Gastrocnemius medialis (tissue), 4 donors: ENCODE data around the gene NDUFS6. TPM values are rescaled to one million over a fixed set of nuclear protein-coding genes. Genes with fewer than 3 reads are reported as not detected.

ENCODE experiments used
- ATAC-seq, 2 donors: fragments of 150-250 bp; one replicate each; pipeline ENCODE4 v1.9.1; 2016
- DNase-seq, 2 donors: peaks; one replicate each; pipeline ENCODE4 v3.0.0-alpha.2; 2019
- H3K27ac ChIP-seq, 4 donors: fragments of 200-600 bp; sonication (generic); 1 replicate in 1 of 4; 2 replicates in 3 of 4; pipeline ENCODE4 v1.5.1; 2016 to 2018; ENCODE audit warnings: mild to moderate bottlenecking in 2 of 4, moderate library complexity in 1 of 4
- H3K27me3 ChIP-seq, 3 donors: fragments of 200-600 bp; sonication (generic) in 2 of 3; 1 replicate in 1 of 3; 2 replicates in 2 of 3; pipeline versions ENCODE4 v1.5.1 to v1.6.0; 2016 to 2019; ENCODE audit warnings: mild to moderate bottlenecking in 1 of 3, moderate library complexity in 1 of 3
- H3K36me3 ChIP-seq, 2 donors: fragments of 200-600 bp; sonication (generic) in 1 of 2; one replicate each; pipeline ENCODE4 v1.5.1; 2017 to 2018
- H3K4me1 ChIP-seq, 2 donors: fragments of 200-600 bp; sonication (generic) in 1 of 2; one replicate each; pipeline ENCODE4 v1.5.1; 2016 to 2017; ENCODE audit warnings: mild to moderate bottlenecking in 2 of 2
- H3K4me3 ChIP-seq, 4 donors: fragments of 200-600 bp; sonication (generic) in 3 of 4; 1 replicate in 1 of 4; 2 replicates in 3 of 4; pipeline ENCODE4 v1.5.1; 2016 to 2019; ENCODE audit warnings: mild to moderate bottlenecking in 2 of 4
- H3K9me3 ChIP-seq, 3 donors: fragments of 200-600 bp; sonication (generic) in 2 of 3; 1 replicate in 1 of 3; 2 replicates in 2 of 3; pipeline ENCODE4 v1.5.1; 2016 to 2019
- POLR2A ChIP-seq, 2 donors: fragments of 450-650 bp; IDR thresholded peaks; one replicate each; pipeline ENCODE4 v1.6.1; 2017; ENCODE audit warnings: antibody characterized with exemption in 2 of 2, mild to moderate bottlenecking in 2 of 2, moderate library complexity in 2 of 2
- in situ Hi-C, 4 donors: fragments of 200-750 bp; cut with MboI; loops; one replicate each; pipeline versions ENCODE4 v1.15.0 to v1.8.0; 2017; ENCODE audit warnings: low sequenced_read_pairs in 4 of 4
- intact Hi-C: fragments of 100-400 bp; cut with DNase I; formaldehyde crosslinking; loops from one replicate; pipeline ENCODE4 v1.15.1; 2023; ENCODE audit warnings: low total_unique reads
- total RNA-seq, 4 donors: library from RNA; depleted of rRNA; stranded (reverse); fragments of >200 nt; gene quantifications; one replicate each; pipeline versions ENCODE4 v1.1.0 to v1.2.3, GENCODE V29; 2016
- TF ChIP-seq, protein P1 (sequence below), 5 experiments: fragments of 450-650 bp in 3 of 5; fragments of 200-600 bp in 2 of 5; sonication (generic) in 2 of 5; IDR thresholded peaks in 4 of 5; conservative IDR thresholded peaks in 1 of 5; 1 replicate in 4 of 5; 2 replicates in 1 of 5; pipeline ENCODE4 v1.5.1; 2016 to 2019; ENCODE audit warnings: antibody characterized with exemption in 5 of 5, mild to moderate bottlenecking in 3 of 5, moderate library complexity in 3 of 5

NDUFS6 gene
- total RNA-seq, 4 donors from 2014 or later, result 70.8 to 135 (median 106) TPM

DNA sequence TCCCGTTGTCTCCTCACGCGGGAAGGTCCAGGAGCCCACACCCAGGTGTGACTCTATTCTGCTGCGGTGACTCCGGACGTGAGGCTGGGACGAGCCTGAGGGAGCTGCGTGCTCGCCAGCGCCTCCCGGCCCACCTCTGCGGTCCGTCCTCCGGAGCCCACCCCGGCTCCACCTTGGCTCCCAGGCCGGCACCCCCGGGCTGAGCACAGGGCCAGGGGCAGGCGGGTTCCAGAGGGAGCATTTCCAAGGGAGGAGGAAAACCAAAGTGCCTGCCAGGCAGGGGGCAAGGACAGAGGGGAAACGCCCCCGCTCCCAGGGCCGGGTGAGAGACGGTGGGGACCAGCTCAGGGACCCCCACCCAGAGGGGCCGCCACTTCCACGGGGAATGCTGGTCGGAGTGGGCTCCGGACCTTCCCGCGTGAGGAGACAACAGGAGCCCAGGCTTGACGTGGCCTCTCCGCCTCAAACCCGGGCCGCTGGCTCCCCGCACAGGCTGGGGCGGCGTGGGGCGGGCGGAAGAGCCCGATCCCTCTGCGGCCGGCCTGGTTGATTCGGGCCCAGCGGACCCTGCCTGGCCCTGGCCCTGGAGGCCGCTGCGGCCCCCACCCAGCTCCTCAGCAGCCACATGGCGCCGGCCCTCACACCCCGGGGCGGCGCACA, 55.5 kb downstream of the NDUFS6 start:
- no peaks in the 10 kb centered on the region for H3K9me3 ChIP-seq
- TF ChIP-seq, protein P1, sequence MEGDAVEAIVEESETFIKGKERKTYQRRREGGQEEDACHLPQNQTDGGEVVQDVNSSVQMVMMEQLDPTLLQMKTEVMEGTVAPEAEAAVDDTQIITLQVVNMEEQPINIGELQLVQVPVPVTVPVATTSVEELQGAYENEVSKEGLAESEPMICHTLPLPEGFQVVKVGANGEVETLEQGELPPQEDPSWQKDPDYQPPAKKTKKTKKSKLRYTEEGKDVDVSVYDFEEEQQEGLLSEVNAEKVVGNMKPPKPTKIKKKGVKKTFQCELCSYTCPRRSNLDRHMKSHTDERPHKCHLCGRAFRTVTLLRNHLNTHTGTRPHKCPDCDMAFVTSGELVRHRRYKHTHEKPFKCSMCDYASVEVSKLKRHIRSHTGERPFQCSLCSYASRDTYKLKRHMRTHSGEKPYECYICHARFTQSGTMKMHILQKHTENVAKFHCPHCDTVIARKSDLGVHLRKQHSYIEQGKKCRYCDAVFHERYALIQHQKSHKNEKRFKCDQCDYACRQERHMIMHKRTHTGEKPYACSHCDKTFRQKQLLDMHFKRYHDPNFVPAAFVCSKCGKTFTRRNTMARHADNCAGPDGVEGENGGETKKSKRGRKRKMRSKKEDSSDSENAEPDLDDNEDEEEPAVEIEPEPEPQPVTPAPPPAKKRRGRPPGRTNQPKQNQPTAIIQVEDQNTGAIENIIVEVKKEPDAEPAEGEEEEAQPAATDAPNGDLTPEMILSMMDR (IDR thresholded peaks at IDR 0.05 in 4 of 5, conservative IDR thresholded peaks at IDR 0.05 in 1 of 5), result no peak
- no peak for TF ChIP-seq POLR2A (IDR thresholded peaks at IDR 0.05)
- intact Hi-C loops (no loop called here), in situ Hi-C loops (no loop called here)
- peak overlapping the region in 1 of 4 donors; percentile 17 for H3K4me3 ChIP-seq
- DNase-seq, result no peak
- H3K36me3 ChIP-seq, result no peaks in the 10 kb centered on the region
- H3K27me3 ChIP-seq, result peaks cover 21 to 47% (median 33%) of the 10 kb centered on the region in 3 donors
- ATAC-seq, result no peak
- no peaks in the 10 kb centered on the region for H3K4me1 ChIP-seq
- no peak overlapping the region for H3K27ac ChIP-seq

DNA sequence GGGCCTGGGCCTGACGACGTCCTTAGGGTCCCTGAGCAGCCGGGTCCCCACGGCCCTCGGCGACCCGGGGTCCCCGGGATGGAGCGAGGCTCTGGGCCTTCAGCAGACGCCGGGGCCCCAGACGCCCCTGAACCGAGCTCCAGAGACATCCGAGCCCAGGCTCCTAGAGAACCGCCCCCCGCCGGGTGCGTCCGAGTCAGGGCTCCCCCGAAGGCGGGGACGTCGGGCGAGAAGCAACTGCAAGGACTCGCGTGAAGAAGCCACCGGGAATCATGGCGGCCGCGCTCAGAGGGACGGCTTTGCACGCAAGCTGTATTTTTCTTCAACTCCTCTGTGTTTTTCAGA, 56.0 kb downstream of the NDUFS6 start:
- no peak for ATAC-seq
- intact Hi-C loops, result no loop called here
- Histone ChIP-seq H3K27ac (no peak overlapping the region), H3K9me3 (no peaks in the 10 kb centered on the region), H3K27me3 (peaks cover 21 to 42% (median 28%) of the 10 kb centered on the region in 3 donors), H3K4me3 (no peak overlapping the region), H3K4me1 (no peaks in the 10 kb centered on the region), H3K36me3 (no peaks in the 10 kb centered on the region)
- no peak for DNase-seq
- in situ Hi-C loops, result no loop called here
- TF ChIP-seq, protein P1 (IDR thresholded peaks at IDR 0.05 in 4 of 5, conservative IDR thresholded peaks at IDR 0.05 in 1 of 5), result no peak
- TF ChIP-seq POLR2A (IDR thresholded peaks at IDR 0.05), result no peak

DNA sequence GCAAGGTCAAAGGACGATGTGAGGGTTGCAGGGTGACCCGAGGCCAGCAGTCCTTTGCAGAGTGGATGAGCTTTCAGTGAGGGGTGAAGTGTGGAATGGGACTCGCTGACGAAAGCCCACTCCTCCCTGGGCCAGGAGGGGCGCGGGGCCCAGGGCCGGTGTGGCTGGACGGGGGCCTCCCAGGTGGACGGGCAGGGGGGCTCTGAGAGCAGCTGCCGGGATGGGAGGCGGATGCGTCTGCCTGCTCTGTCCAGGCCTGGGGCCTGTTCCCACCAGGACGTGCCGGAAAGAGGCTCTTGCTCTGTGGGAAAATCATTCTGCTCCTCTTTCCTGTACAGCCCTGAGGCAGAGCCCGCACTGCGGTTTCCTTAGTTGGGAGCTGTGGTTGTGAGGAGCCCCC, 57.2 kb downstream of the NDUFS6 start:
- Histone ChIP-seq H3K4me1 (no peaks in the 10 kb centered on the region), H3K27ac (no peak overlapping the region), H3K9me3 (no peaks in the 10 kb centered on the region), H3K36me3 (no peaks in the 10 kb centered on the region), H3K4me3 (no peak overlapping the region), H3K27me3 (peaks cover 18 to 36% (median 19%) of the 10 kb centered on the region in 3 donors)
- in situ Hi-C loops, result no loop called here
- intact Hi-C loops, result no loop called here
- TF ChIP-seq, protein P1 (IDR thresholded peaks at IDR 0.05 in 4 of 5, conservative IDR thresholded peaks at IDR 0.05 in 1 of 5), result no peak
- no peak for TF ChIP-seq POLR2A (IDR thresholded peaks at IDR 0.05)
- ATAC-seq (no peak), DNase-seq (no peak)

DNA sequence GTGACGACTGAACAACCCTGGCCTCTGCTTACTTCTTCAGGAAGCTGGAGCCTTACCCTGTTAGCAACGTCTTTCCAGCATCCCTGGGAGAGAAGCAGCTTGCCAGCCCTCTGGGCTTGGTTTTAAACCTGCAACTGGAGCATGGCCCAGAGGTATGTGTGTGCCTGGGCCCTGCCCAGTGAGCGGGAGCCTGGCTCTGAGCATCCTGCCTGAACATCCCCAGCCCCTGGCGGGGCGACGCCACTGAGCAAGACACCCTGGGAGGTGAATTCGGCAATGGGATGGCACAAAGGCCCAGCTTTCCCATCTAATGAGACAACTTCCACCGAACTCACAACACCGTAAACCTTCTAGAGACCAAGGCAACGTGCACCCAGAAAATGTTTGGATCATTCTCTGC, 57.9 kb downstream of the NDUFS6 start:
- DNase-seq (no peak), ATAC-seq (no peak)
- no peak overlapping the region for H3K27ac ChIP-seq
- H3K4me3 ChIP-seq, result no peak overlapping the region
- intact Hi-C loops, result no loop called here
- peaks cover 12 to 29% (median 15%) of the 10 kb centered on the region in 3 donors for H3K27me3 ChIP-seq
- H3K4me1 ChIP-seq, result no peaks in the 10 kb centered on the region
- in situ Hi-C loops, result no loop called here
- TF ChIP-seq POLR2A (IDR thresholded peaks at IDR 0.05), result no peak
- TF ChIP-seq, protein P1 (IDR thresholded peaks at IDR 0.05 in 4 of 5, conservative IDR thresholded peaks at IDR 0.05 in 1 of 5), result no peak
- H3K9me3 ChIP-seq, result no peaks in the 10 kb centered on the region
- H3K36me3 ChIP-seq, result no peaks in the 10 kb centered on the region
